ENCODE measurements around the gene CYP4A11. TPM values are rescaled to one million over a fixed set of nuclear protein-coding genes. Genes with fewer than 3 reads are reported as not detected.
"Not testable (repeated sequence)": the region's sequence is repeated elsewhere in the genome, so short reads cannot be mapped to it uniquely, and the experiment has no call there.

Gene CYP4A11
- total RNA-seq, 1 experiment from 2014 or later: not detected

GRCh38 chr1:46936788-46937187 is 4.5 kb downstream of the CYP4A11 start:
- H3K9me3 ChIP-seq: no peaks in the 10 kb centered on the region
- no peak overlapping the region for H3K4me3 ChIP-seq
- no peaks in the 10 kb centered on the region for H3K27me3 ChIP-seq
- DNase-seq: no peak
- H3K36me3 ChIP-seq: no peaks in the 10 kb centered on the region

GRCh38 chr1:46934852-46935251 is 6.4 kb downstream of the CYP4A11 start:
- not testable (repeated sequence) for H3K36me3 ChIP-seq, H3K4me3 ChIP-seq, H3K27me3 ChIP-seq, H3K9me3 ChIP-seq
- DNase-seq: peak; percentile 5

GRCh38 chr1:46932020-46932419 is 9.3 kb downstream of the CYP4A11 start:
- H3K36me3 ChIP-seq, H3K27me3 ChIP-seq, H3K9me3 ChIP-seq, H3K4me3 ChIP-seq, DNase-seq: not testable (repeated sequence)

GRCh38 chr1:46931151-46931550 is 10.1 kb downstream of the CYP4A11 start:
- H3K9me3 ChIP-seq: no peaks in the 10 kb centered on the region
- no peaks in the 10 kb centered on the region for H3K36me3 ChIP-seq
- no peak for DNase-seq
- no peak overlapping the region for H3K4me3 ChIP-seq
- H3K27me3 ChIP-seq: no peaks in the 10 kb centered on the region

- Histone ChIP-seq H3K27me3 (no peaks in the 10 kb centered on the region), H3K4me3 (no peak overlapping the region), H3K36me3 (no peaks in the 10 kb centered on the region)
These were observed 13.9 kb downstream of the CYP4A11 start for GRCh38 chr1:46927249-46927835.

GRCh38 chr1:46910790-46911189 is 30.5 kb downstream of the CYP4A11 start:
- H3K27me3 ChIP-seq: no peaks in the 10 kb centered on the region; the same call in 1 of the 2 replicates
- DNase-seq: no peak
- no peaks in the 10 kb centered on the region for H3K9me3 ChIP-seq
- no peak overlapping the region for H3K4me3 ChIP-seq
- no peaks in the 10 kb centered on the region for H3K36me3 ChIP-seq

More at GRCh38 chr1:46927249-46927835, 13.9 kb downstream of the CYP4A11 start:
- DNase-seq: no peak
- no peaks in the 10 kb centered on the region for H3K9me3 ChIP-seq

- no peaks in the 10 kb centered on the region for H3K9me3 ChIP-seq
- no peak for DNase-seq
- H3K4me3 ChIP-seq: no peak overlapping the region
- H3K27me3 ChIP-seq: no peaks in the 10 kb centered on the region
- no peaks in the 10 kb centered on the region for H3K36me3 ChIP-seq
These were observed 37.8 kb downstream of the CYP4A11 start for GRCh38 chr1:46903481-46903880.

- no peaks in the 10 kb centered on the region for H3K27me3 ChIP-seq
- no peak overlapping the region for H3K4me3 ChIP-seq
- H3K9me3 ChIP-seq: no peaks in the 10 kb centered on the region
- no peak for DNase-seq
- no peaks in the 10 kb centered on the region for H3K36me3 ChIP-seq
These were observed 40.9 kb downstream of the CYP4A11 start for GRCh38 chr1:46900401-46900800.

- not testable (repeated sequence) for DNase-seq, H3K36me3 ChIP-seq
These were observed 59.6 kb downstream of the CYP4A11 start for GRCh38 chr1:46881656-46882055.

More at GRCh38 chr1:46881656-46882055, 59.6 kb downstream of the CYP4A11 start:
- H3K27me3 ChIP-seq, H3K9me3 ChIP-seq, H3K4me3 ChIP-seq: not testable (repeated sequence)

Other genes starting within 250 kb of the CYP4A11 start
- 27.3 and 34.3 TPM in 2 replicates for gene EFCAB14, start 222.4 kb downstream of the CYP4A11 start, total RNA-seq (2014; rRNA removed; shearing (Covaris generic); ENCODE audit: low replicate concordance)
- gene CYP4B1, start 142.4 kb downstream of the CYP4A11 start, total RNA-seq (2014; rRNA removed; shearing (Covaris generic); ENCODE audit: low replicate concordance): not detected in 2 replicates
- gene CYP4X1, start 82.2 kb upstream of the CYP4A11 start, total RNA-seq (2014; rRNA removed; shearing (Covaris generic); ENCODE audit: low replicate concordance): 1.3 TPM in 1 of 2 replicates, not detected in the other
- not detected in 2 replicates for gene CYP4Z1, start 125.8 kb upstream of the CYP4A11 start, total RNA-seq (2014; rRNA removed; shearing (Covaris generic); ENCODE audit: low replicate concordance)
- gene CYP4A22, start 196.0 kb upstream of the CYP4A11 start, total RNA-seq (2014; rRNA removed; shearing (Covaris generic); ENCODE audit: low replicate concordance): not detected in 2 replicates
- gene PDZK1IP1, start 248.6 kb upstream of the CYP4A11 start, total RNA-seq (2014; rRNA removed; shearing (Covaris generic); ENCODE audit: low replicate concordance): not detected in 2 replicates